A673 (cell line): ENCODE data around the gene OSCAR. TPM values are rescaled to one million over a fixed set of nuclear protein-coding genes. Genes with fewer than 3 reads are reported as not detected.

Experiments
- BruUV-seq: library from RNA; stranded (reverse); fragments of 400-500 nt; replicated peaks from 2 replicates; lab custom pipeline; 2021; lab: Mats Ljungman, UMichigan
- CTCF ChIA-PET: fragments of 300-600 bp; sonication (Branson Sonifier 250); formaldehyde crosslinking; loops from one replicate; lab custom pipeline; 2022; ENCODE audit warnings: antibody characterized with exemption; lab: Charles Lee
- POLR2A ChIA-PET: fragments of 300-600 bp; sonication (Branson Sonifier 250); formaldehyde crosslinking; loops from one replicate; lab custom pipeline; 2022; ENCODE audit warnings: antibody characterized with exemption; ENCODE audit not compliant: low non-redundant PET; lab: Charles Lee
- DNase-seq: peaks from one replicate; pipeline ENCODE4 v3.0.0-alpha.2; 2015; ENCODE audit warnings: low spot score
- H3K27ac ChIP-seq: fragments of 200-600 bp; sonication (generic); 2 replicates; pipeline ENCODE4 v1.5.1; 2016; ENCODE audit warnings: mixed run types, low read depth, mild to moderate bottlenecking, mixed read lengths, antibody characterized with exemption, low read length; ENCODE audit not compliant: poor library complexity, severe bottlenecking
- H3K27me3 ChIP-seq: fragments of 200-600 bp; sonication (generic); replicated peaks from 2 replicates; pipeline ENCODE4 v1.6.1; 2017; ENCODE audit warnings: mixed run types, low read depth, mild to moderate bottlenecking, mixed read lengths, antibody characterized with exemption, low read length; ENCODE audit not compliant: insufficient read depth, poor library complexity
- H3K36me3 ChIP-seq: fragments of 200-600 bp; sonication (generic); 2 replicates; pipeline ENCODE4 v1.6.1; 2016; ENCODE audit warnings: mixed run types, mild to moderate bottlenecking, mixed read lengths, antibody characterized with exemption, low read length; ENCODE audit not compliant: insufficient read depth, poor library complexity, severe bottlenecking
- H3K4me1 ChIP-seq: fragments of 200-600 bp; sonication (generic); 2 replicates; pipeline ENCODE4 v1.6.1; 2017; ENCODE audit warnings: mixed run types, mild to moderate bottlenecking, mixed read lengths, antibody characterized with exemption, low read length; ENCODE audit not compliant: insufficient read depth, poor library complexity, severe bottlenecking
- H3K4me3 ChIP-seq: fragments of 200-600 bp; sonication (generic); 2 replicates; pipeline ENCODE4 v1.5.1; 2016; ENCODE audit warnings: low read depth, mixed run types, mild to moderate bottlenecking, mixed read lengths, low read length; ENCODE audit not compliant: poor library complexity, severe bottlenecking
- H3K9me3 ChIP-seq: fragments of 200-600 bp; sonication (generic); 2 replicates; pipeline ENCODE4 v1.6.1; 2016; ENCODE audit warnings: mixed run types, low read depth, mild to moderate bottlenecking, mixed read lengths, antibody characterized with exemption, low read length; ENCODE audit not compliant: poor library complexity, severe bottlenecking
- EZH2 ChIP-seq: fragments of 200-600 bp; sonication (generic); IDR thresholded peaks from 2 replicates; pipeline ENCODE4 v1.6.1; 2017; ENCODE audit warnings: borderline replicate concordance, low read depth, mild to moderate bottlenecking, mixed read lengths, antibody characterized with exemption, low read length; ENCODE audit not compliant: poor library complexity, severe bottlenecking
- intact Hi-C: fragments of 100-400 bp; cut with micrococcal nuclease; formaldehyde crosslinking; loops from one replicate; pipeline ENCODE4 v1.10.0; 2022; ENCODE audit not compliant: unreplicated experiment
- total RNA-seq: library from RNA; stranded (reverse); gene quantifications from 2 replicates; pipeline ENCODE4 v1.2.3, GENCODE V29; 2021
- TF ChIP-seq, protein P1 (sequence below): fragments of 300-800, 200-600 bp; sonication (generic); conservative IDR thresholded peaks from 2 replicates; pipeline ENCODE4 v1.5.1; 2017; ENCODE audit warnings: low read depth, mild to moderate bottlenecking, antibody characterized with exemption, low read length, moderate library complexity, mixed read lengths

The OSCAR gene
- total RNA-seq, 1 experiment from 2014 or later = 0.47 TPM

DNA sequence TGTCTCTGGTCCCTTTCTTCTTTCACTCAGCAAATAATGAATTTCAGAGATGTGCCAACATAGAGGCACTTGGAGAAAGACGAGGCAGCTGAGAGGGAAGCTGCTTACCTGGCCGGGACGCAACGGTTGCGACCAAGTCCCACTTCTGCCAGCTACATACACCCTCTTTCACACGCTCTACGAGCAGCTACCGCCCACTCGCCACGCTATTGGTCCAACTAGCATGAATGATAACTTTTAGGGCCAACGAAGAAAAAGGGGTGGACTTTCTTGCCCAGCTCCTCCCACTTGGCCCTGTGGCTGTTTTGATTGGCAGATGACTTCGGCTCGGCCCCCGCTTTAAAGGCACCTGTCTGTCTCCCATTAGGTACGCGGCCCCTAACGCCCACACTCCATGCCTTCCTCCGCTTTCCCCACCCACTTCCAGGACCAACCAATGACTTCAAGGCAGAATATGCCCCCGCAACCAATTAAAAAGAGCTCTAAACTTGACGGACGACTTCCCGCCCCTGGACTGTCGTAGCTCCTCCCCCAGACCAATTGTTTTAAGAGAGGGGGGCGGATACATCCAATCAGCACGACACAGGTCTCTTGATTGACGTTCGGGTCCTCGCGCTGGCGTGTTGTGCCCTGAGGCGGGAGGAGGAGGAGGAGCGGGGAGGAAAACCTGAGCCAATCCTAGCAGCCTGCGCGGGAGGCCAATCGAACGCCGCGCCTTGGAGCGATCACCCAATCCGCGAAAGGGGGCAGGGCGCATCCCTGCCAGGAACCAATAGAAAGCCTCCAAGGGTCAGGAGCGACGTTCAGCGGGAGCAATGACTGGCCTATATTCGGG, 36.5 kb upstream of the OSCAR start:
- TF ChIP-seq, protein P1, sequence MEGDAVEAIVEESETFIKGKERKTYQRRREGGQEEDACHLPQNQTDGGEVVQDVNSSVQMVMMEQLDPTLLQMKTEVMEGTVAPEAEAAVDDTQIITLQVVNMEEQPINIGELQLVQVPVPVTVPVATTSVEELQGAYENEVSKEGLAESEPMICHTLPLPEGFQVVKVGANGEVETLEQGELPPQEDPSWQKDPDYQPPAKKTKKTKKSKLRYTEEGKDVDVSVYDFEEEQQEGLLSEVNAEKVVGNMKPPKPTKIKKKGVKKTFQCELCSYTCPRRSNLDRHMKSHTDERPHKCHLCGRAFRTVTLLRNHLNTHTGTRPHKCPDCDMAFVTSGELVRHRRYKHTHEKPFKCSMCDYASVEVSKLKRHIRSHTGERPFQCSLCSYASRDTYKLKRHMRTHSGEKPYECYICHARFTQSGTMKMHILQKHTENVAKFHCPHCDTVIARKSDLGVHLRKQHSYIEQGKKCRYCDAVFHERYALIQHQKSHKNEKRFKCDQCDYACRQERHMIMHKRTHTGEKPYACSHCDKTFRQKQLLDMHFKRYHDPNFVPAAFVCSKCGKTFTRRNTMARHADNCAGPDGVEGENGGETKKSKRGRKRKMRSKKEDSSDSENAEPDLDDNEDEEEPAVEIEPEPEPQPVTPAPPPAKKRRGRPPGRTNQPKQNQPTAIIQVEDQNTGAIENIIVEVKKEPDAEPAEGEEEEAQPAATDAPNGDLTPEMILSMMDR = no peak
- TF ChIP-seq EZH2 = no peak

DNA sequence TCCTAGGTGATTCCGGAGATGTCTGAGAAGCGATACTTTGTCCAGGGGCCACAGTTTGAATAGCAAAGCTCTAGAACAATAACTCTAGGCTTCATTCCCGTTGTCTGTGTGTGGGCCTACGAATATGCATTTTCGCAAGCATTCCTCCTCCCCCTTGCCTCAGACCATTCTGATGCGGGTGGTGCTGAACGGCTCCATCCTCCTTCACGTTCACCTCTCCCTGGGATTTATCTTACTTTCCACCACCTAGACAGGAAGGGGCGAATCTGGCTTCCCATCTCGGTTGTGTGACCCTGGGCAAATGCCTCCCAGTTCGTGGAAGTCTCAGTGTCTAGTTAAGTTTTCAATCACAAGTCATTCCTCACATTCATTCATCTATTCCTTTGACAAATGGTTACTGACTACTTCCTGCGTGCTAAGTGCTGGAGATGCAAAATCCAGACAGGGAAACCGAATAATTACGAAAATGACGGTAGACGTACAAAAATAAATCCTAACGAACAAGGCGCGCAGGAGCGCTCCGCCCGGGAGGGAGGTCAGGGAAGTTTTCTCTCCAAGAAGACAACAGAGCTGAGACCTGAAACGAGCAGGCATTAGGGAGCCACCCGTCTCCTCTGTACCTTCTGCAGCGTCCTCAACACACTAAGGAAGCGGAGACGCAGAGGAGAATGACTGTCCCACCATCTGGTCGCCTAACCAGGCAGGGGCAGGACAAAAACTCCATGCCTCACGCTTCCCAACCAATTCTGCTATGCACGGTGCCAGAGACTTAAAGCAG, 35.7 kb upstream of the OSCAR start:
- Histone ChIP-seq H3K4me1 (peaks cover 12% of the 10 kb centered on the region), H3K9me3 (no peaks in the 10 kb centered on the region), H3K27ac (peak overlapping the region; percentile 16), H3K27me3 (no peaks in the 10 kb centered on the region), H3K36me3 (peaks cover 20% of the 10 kb centered on the region), H3K4me3 (peak overlapping the region; percentile 53)
- TF ChIP-seq EZH2 = no peak
- TF ChIP-seq, protein P1 = no peak
- no peak for DNase-seq
- BruUV-seq = TSS peak; percentile 58
- ChIA-PET POLR2A (no interaction called here), CTCF (no interaction called here)
- intact Hi-C loops = no loop called here

More for the DNA sequence above, 36.5 kb upstream of the OSCAR start:
- Histone ChIP-seq H3K9me3 (no peaks in the 10 kb centered on the region), H3K36me3 (peaks cover 21% of the 10 kb centered on the region), H3K4me3 (peak overlapping the region; percentile 99), H3K27ac (peak overlapping the region; percentile 99), H3K4me1 (peaks cover 12% of the 10 kb centered on the region), H3K27me3 (no peaks in the 10 kb centered on the region)
- DNase-seq = peak; percentile 100
- BruUV-seq = no TSS peak
- ChIA-PET CTCF (interaction anchor here (1.0 kb wide), 1 partner anchor 129 kb away, joined by 3 read pairs; no protein-coding TSS in a partner anchor), POLR2A (interaction anchor here (0.5 to 0.6 kb wide), 4 partner anchors 29 to 68 kb away, joined by 3 to 6 read pairs (median 4); partner anchors contain the start of gene RPS9)
- intact Hi-C loops = no loop called here

DNA sequence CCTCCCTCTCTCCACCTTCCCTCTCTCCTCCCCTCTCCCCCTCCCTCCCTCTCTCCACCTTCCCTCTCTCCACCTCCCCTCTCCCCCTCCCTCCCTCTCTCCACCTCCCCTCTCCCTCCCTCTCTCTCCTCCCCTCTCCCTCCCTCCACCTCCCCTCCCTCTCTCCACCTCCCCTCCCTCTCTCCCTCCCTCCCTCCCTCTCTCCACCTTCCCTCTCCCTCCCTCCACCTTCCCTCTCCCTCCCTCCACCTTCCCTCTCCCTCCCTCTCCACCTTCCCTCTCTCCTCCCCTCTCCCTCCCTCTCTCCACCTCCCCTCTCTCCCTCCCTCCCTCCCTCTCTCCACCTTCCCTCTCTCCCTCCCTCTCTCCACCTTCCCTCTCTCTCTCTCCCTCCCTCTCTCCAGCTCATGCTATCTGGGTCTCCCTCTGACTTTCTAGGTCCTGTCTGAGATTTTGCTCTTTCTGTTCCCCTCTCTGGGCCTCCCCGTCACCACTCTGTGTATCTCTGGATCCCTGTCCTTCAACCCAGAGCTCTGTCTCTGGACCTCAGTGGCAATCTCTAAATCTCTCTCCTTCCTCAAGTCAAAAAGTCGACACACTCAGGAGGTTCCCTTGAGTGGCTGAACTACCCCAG, 33.5 kb upstream of the OSCAR start:
- ChIA-PET POLR2A (no interaction called here), CTCF (no interaction called here)
- no TSS peak for BruUV-seq

More for the DNA sequence above, 33.5 kb upstream of the OSCAR start:
- no peak for DNase-seq
- intact Hi-C loops = no loop called here
- no peak overlapping the region for H3K27ac ChIP-seq
- no peaks in the 10 kb centered on the region for H3K9me3 ChIP-seq
- H3K4me3 ChIP-seq = no peak overlapping the region
- peaks cover 16% of the 10 kb centered on the region for H3K36me3 ChIP-seq
- peaks cover 5% of the 10 kb centered on the region for H3K4me1 ChIP-seq
- H3K27me3 ChIP-seq = no peaks in the 10 kb centered on the region
- no peak for TF ChIP-seq EZH2
- TF ChIP-seq, protein P1 = no peak
